ENCODE measurements around the gene EEFSEC. TPM values are rescaled to one million over a fixed set of nuclear protein-coding genes. Genes with fewer than 3 reads are reported as not detected.

Gene EEFSEC
- total RNA-seq, 1 experiment from 2014 or later, result 15.4 TPM

GRCh38 chr3:128144512-128145187 lies 8.6 kb upstream of the EEFSEC start:
- no peaks in the 10 kb centered on the region for H3K4me1 ChIP-seq (ENCODE audit: control insufficient read depth, insufficient read depth, low read length)
- no peaks in the 10 kb centered on the region for H3K27me3 ChIP-seq (ENCODE audit: control insufficient read depth, insufficient read depth, low read length)
- in situ Hi-C loops (cut with HindIII; ENCODE audit: low pct_unique_long_range_greater_than_20kb, low sequenced_read_pairs) (no loop called here), intact Hi-C loops (cut with micrococcal nuclease; ENCODE audit: unreplicated experiment) (no loop called here)
- H3K27ac ChIP-seq (ENCODE audit: low read length), result no peak overlapping the region
- TF ChIP-seq CTCF (IDR thresholded peaks at IDR 0.05) (no peak), TCF7L2 (IDR thresholded peaks at IDR 0.05; ENCODE audit: low read depth, low read length) (no peak), SIN3A (IDR thresholded peaks at IDR 0.05; ENCODE audit: borderline replicate concordance, insufficient read depth, low read depth, low read length) (no peak), REST (IDR thresholded peaks at IDR 0.05; ENCODE audit: insufficient read depth in 1 of 2, low read depth in 2 of 2, low read length in 1 of 2) (no peak), POLR2AphosphoS5 (IDR thresholded peaks at IDR 0.05; ENCODE audit: low read depth, low read length) (no peak)
- ChIA-PET POLR2A (no interaction called here), CTCF (interaction anchor here (0.5 kb wide), 1 partner anchor 71 kb away, joined by 5 read pairs; no protein-coding TSS in a partner anchor)
- H3K4me3 ChIP-seq (ENCODE audit: low read depth in 2 of 2, low read length in 2 of 2), result no peak overlapping the region
- DNase-seq (ENCODE audit: low read depth, low spot score) (no peak), ATAC-seq (no peak)
- H3K36me3 ChIP-seq (ENCODE audit: control insufficient read depth, insufficient read depth, low read length), result no peaks in the 10 kb centered on the region
- no TSS peak for BruUV-seq (replicated peaks)
- no peaks in the 10 kb centered on the region for H3K9me3 ChIP-seq (ENCODE audit: control insufficient read depth, insufficient read depth, low read depth, low read length)

- in situ Hi-C loops (cut with HindIII; ENCODE audit: low pct_unique_long_range_greater_than_20kb, low sequenced_read_pairs), result no loop called here
- no peak overlapping the region for H3K4me3 ChIP-seq (ENCODE audit: low read depth in 2 of 2, low read length in 2 of 2)
- DNase-seq (ENCODE audit: low read depth, low spot score) (no peak), ATAC-seq (no peak; the same call in 1 of the 2 replicates)
- no peaks in the 10 kb centered on the region for H3K4me1 ChIP-seq (ENCODE audit: control insufficient read depth, insufficient read depth, low read length)
- no peaks in the 10 kb centered on the region for H3K27me3 ChIP-seq (ENCODE audit: control insufficient read depth, insufficient read depth, low read length)
- intact Hi-C loops (cut with micrococcal nuclease; ENCODE audit: unreplicated experiment), result no loop called here
- no peaks in the 10 kb centered on the region for H3K36me3 ChIP-seq (ENCODE audit: control insufficient read depth, insufficient read depth, low read length)
- CTCF ChIA-PET, result no interaction called here
- TF ChIP-seq TCF7L2 (IDR thresholded peaks at IDR 0.05; ENCODE audit: low read depth, low read length) (no peak), SIN3A (IDR thresholded peaks at IDR 0.05; ENCODE audit: borderline replicate concordance, insufficient read depth, low read depth, low read length) (no peak), POLR2AphosphoS5 (IDR thresholded peaks at IDR 0.05; ENCODE audit: low read depth, low read length) (no peak), CTCF (IDR thresholded peaks at IDR 0.05) (no peak), REST (IDR thresholded peaks at IDR 0.05; ENCODE audit: insufficient read depth in 1 of 2, low read depth in 2 of 2, low read length in 1 of 2) (no peak)
- POLR2A ChIA-PET, result no interaction called here
- no peaks in the 10 kb centered on the region for H3K9me3 ChIP-seq (ENCODE audit: control insufficient read depth, insufficient read depth, low read depth, low read length)
- H3K27ac ChIP-seq (ENCODE audit: low read length), result no peak overlapping the region
- BruUV-seq (replicated peaks), result no TSS peak
Observed at GRCh38 chr3:128145279-128145678, 8.0 kb upstream of the EEFSEC start.

Measured in Panc1 (cell line).